MCF 10A (cell line): Measurements from ENCODE around the gene ZSCAN16. TPM values are rescaled to one million over a fixed set of nuclear protein-coding genes. Genes with fewer than 3 reads are reported as not detected.

Source experiments
- BruUV-seq: library from RNA; stranded (reverse); fragments of 400-500 nt; replicated peaks from 2 replicates; lab custom pipeline; 2021; lab: Mats Ljungman, UMichigan
- CTCF ChIA-PET: fragments of 300-600 bp; sonication (Branson Sonifier 250); formaldehyde crosslinking; extraction: SDS; loops from one replicate; lab custom pipeline; 2021; ENCODE audit warnings: antibody characterized with exemption, inconsistent platforms; lab: Yijun Ruan, JAX
- POLR2A ChIA-PET: fragments of 300-600, 350-650 bp; sonication (Branson Sonifier 250); formaldehyde crosslinking; extraction: SDS; loops from one replicate; lab custom pipeline; 2020; ENCODE audit warnings: antibody characterized with exemption, inconsistent platforms; lab: Yijun Ruan, JAX
- DNase-seq: peaks from one replicate; pipeline ENCODE4 v3.0.0-alpha.2; 2018; ENCODE audit not compliant: unreplicated experiment
- H3K27ac Mint-ChIP-seq: one replicate; pipeline ENCODE4 v1.8.0; 2022; ENCODE audit warnings: mild to moderate bottlenecking, low read depth, mixed read lengths; ENCODE audit not compliant: unreplicated experiment
- H3K27me3 Mint-ChIP-seq: one replicate; pipeline ENCODE4 v1.8.0; 2022; ENCODE audit warnings: mixed read lengths; ENCODE audit not compliant: insufficient read depth, unreplicated experiment
- H3K36me3 Mint-ChIP-seq: one replicate; pipeline ENCODE4 v1.8.0; 2022; ENCODE audit warnings: mild to moderate bottlenecking, moderate library complexity, mixed read lengths; ENCODE audit not compliant: insufficient read depth, unreplicated experiment
- H3K4me1 Mint-ChIP-seq: one replicate; pipeline ENCODE4 v1.8.0; 2022; ENCODE audit warnings: mixed read lengths; ENCODE audit not compliant: insufficient read depth, unreplicated experiment
- H3K4me3 Mint-ChIP-seq: one replicate; pipeline ENCODE4 v1.8.0; 2022; ENCODE audit warnings: mild to moderate bottlenecking, moderate library complexity, mixed read lengths; ENCODE audit not compliant: unreplicated experiment
- H3K9me3 Mint-ChIP-seq: one replicate; pipeline ENCODE4 v1.8.0; 2022; ENCODE audit warnings: mixed read lengths; ENCODE audit not compliant: unreplicated experiment
- intact Hi-C: fragments of 100-400 bp; cut with micrococcal nuclease; formaldehyde crosslinking; loops from 2 replicates; pipeline ENCODE4 v1.14.1; 2022
- total RNA-seq: library from RNA; stranded (reverse); gene quantifications from 2 replicates; pipeline ENCODE4 v1.2.3, GENCODE V29; 2022
- TF ChIP-seq, protein P1 (sequence below): fragments of 200-600 bp; IDR thresholded peaks from one replicate; pipeline ENCODE4 v1.8.0; 2022; ENCODE audit warnings: antibody characterized with exemption, mild to moderate bottlenecking; ENCODE audit not compliant: unreplicated experiment

The ZSCAN16 gene
- total RNA-seq, 1 experiment from 2014 or later = 4.4 TPM

DNA sequence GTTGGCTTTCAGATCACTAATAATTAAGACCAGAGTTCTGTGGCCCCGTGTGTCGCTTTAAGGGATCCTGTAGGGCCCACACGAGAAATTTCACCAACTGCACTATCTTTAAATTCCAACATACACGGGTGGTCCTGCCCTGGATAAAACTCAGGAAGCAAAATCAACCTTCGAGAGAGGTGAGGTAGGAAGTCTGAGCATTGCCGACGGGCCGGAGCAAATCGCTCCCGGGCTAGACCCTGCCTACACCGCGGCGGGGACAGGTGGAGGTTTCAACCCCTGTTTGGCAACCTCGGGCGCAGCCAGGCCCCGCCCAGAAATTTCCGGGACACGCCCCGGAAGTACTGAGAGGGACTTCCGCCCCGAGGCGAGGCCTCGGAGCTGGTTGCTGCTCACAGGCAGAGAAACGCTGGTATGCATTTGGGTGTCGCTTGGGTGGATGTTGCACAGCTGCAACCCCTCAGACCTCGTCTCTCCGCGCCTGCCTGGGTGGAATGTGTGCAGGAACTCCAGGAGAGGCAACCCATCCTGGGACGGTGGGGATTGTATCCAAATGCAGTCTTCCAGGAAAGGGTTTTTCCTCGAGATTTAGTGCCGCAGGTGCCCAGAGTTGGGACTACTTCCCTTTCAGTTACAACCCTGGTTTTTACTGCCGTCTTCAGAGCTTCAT, 37.1 kb downstream of the ZSCAN16 start:
- CTCF ChIA-PET = interaction anchor here (0.5 to 1.1 kb wide), 3 partner anchors 21 to 52 kb away, joined by 3 to 5 read pairs (median 3); partner anchors contain the start of gene ZKSCAN8
- peak overlapping the region; percentile 85 for H3K27ac Mint-ChIP-seq
- H3K9me3 Mint-ChIP-seq = no peaks in the 10 kb centered on the region

DNA sequence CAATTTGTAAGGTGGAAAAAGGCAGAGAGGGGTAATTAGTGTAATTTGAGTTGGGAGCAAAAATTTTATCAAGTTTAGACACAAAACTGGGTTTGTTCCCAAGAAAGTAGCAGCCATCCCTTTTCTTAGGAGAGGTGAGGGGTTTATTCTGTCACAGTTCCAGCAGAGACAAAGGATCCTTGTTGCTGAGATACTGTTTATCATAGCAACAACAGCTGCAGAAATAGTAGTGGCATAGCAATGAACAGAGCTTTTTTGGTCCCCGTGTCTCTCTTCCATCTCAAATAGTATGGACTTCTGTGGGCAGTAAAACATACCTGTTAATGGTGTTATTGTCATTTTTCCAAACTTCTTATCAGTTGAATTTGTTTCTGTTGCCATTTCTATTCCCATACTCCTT, 41.2 kb downstream of the ZSCAN16 start:
- POLR2A ChIA-PET = no interaction called here
- H3K27me3 Mint-ChIP-seq = no peaks in the 10 kb centered on the region
- H3K4me3 Mint-ChIP-seq = no peak overlapping the region
- peaks cover 12% of the 10 kb centered on the region for H3K4me1 Mint-ChIP-seq
- no TSS peak for BruUV-seq
- CTCF ChIA-PET = no interaction called here
- TF ChIP-seq, protein P1, sequence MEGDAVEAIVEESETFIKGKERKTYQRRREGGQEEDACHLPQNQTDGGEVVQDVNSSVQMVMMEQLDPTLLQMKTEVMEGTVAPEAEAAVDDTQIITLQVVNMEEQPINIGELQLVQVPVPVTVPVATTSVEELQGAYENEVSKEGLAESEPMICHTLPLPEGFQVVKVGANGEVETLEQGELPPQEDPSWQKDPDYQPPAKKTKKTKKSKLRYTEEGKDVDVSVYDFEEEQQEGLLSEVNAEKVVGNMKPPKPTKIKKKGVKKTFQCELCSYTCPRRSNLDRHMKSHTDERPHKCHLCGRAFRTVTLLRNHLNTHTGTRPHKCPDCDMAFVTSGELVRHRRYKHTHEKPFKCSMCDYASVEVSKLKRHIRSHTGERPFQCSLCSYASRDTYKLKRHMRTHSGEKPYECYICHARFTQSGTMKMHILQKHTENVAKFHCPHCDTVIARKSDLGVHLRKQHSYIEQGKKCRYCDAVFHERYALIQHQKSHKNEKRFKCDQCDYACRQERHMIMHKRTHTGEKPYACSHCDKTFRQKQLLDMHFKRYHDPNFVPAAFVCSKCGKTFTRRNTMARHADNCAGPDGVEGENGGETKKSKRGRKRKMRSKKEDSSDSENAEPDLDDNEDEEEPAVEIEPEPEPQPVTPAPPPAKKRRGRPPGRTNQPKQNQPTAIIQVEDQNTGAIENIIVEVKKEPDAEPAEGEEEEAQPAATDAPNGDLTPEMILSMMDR = no peak
- H3K27ac Mint-ChIP-seq = no peak overlapping the region
- intact Hi-C loops = no loop called here
- H3K9me3 Mint-ChIP-seq = no peaks in the 10 kb centered on the region
- H3K36me3 Mint-ChIP-seq = peaks cover 6% of the 10 kb centered on the region
- DNase-seq = no peak

More for the DNA sequence above, 37.1 kb downstream of the ZSCAN16 start:
- Mint-ChIP-seq H3K27me3 (no peaks in the 10 kb centered on the region), H3K4me3 (peak overlapping the region; percentile 85), H3K36me3 (peaks cover 28% of the 10 kb centered on the region), H3K4me1 (peaks cover 12% of the 10 kb centered on the region)
- intact Hi-C loops = loop anchor here (2.0 kb wide), 1 partner anchor 51 kb away; no protein-coding TSS in a partner anchor
- no TSS peak for BruUV-seq
- peak; percentile 83 for DNase-seq
- POLR2A ChIA-PET = interaction anchor here (0.6 to 3.2 kb wide), 21 partner anchors 9 to 490 kb away, joined by 3 to 31 read pairs (median 4); partner anchors contain the start of genes ZKSCAN3, ZKSCAN4, ZKSCAN8 and ZSCAN26
- TF ChIP-seq, protein P1 = no peak

DNA sequence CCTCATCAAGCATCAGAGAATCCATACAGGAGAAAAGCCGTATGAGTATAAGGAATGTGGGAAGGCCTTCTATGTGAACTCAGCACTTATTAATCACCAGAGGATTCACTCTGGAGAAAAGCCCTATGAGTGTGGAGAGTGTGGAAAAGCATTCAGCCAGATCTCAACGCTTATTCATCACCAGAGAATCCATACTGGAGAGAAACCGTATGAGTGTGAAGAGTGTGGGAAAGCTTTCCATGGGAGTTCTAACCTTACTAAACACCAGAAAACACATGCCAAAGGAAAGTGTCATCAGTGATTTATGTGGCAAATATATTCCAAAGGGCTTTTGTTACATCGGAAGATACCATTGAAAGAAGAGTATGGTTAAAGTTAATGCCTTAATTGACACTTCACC, 42.7 kb downstream of the ZSCAN16 start:
- no peaks in the 10 kb centered on the region for H3K9me3 Mint-ChIP-seq
- H3K4me1 Mint-ChIP-seq = peaks cover 6% of the 10 kb centered on the region
- H3K27me3 Mint-ChIP-seq = no peaks in the 10 kb centered on the region
- no peak overlapping the region for H3K27ac Mint-ChIP-seq
- TF ChIP-seq, protein P1 = no peak
- ChIA-PET POLR2A (no interaction called here), CTCF (interaction anchor here (0.6 kb wide), 1 partner anchor 178 kb away, joined by 3 read pairs; no protein-coding TSS in a partner anchor)
- peak; percentile 24 for DNase-seq
- intact Hi-C loops = no loop called here
- H3K36me3 Mint-ChIP-seq = peaks cover 6% of the 10 kb centered on the region
- H3K4me3 Mint-ChIP-seq = no peak overlapping the region
- BruUV-seq = no TSS peak

DNA sequence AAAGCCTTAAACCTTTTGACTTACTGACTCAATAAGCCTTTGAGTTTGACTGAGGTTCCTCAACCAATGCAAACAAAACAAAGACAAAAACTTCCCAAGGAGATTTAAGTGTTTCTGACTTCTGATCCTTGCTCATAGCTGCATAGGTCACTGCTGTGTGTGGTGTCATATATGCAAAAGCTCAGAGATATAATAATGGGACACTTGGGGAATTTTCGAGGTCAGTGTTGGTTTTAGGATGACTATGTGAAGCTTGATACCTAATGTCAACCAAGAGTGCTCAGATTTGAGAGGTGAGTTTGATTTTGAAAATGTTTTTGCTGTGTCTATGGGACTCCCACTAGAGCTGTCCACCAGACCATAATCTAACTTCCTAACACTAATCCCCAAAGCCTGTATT, 43.5 kb downstream of the ZSCAN16 start:
- POLR2A ChIA-PET = no interaction called here
- Mint-ChIP-seq H3K27me3 (no peaks in the 10 kb centered on the region), H3K4me3 (no peak overlapping the region), H3K36me3 (no peaks in the 10 kb centered on the region), H3K27ac (no peak overlapping the region), H3K4me1 (no peaks in the 10 kb centered on the region), H3K9me3 (no peaks in the 10 kb centered on the region)
- CTCF ChIA-PET = no interaction called here
- intact Hi-C loops = no loop called here
- no peak for DNase-seq
- TF ChIP-seq, protein P1 = no peak
- BruUV-seq = no TSS peak
